Mucosa of stomach (tissue), 1 donor: Measurements from ENCODE around the gene GJB3.
A peak's percentile ranks its signal among the peaks of the same experiment; 100 is the strongest.
"Not testable (repeated sequence)": the region's sequence is repeated elsewhere in the genome, so short reads cannot be mapped to it uniquely, and the experiment has no call there.

Source experiments
- H3K27me3 ChIP-seq: one replicate; pipeline ENCODE4 v1.7.0; 2013; ENCODE audit warnings: mild to moderate bottlenecking, low read length; ENCODE audit not compliant: control insufficient read depth, insufficient read depth
- H3K36me3 ChIP-seq: one replicate; pipeline ENCODE4 v1.7.0; 2013; ENCODE audit warnings: low read length; ENCODE audit not compliant: control insufficient read depth, insufficient read depth
- H3K4me1 ChIP-seq: one replicate; pipeline ENCODE4 v1.7.0; 2013; ENCODE audit warnings: mild to moderate bottlenecking, low read length; ENCODE audit not compliant: control insufficient read depth, insufficient read depth
- H3K4me3 ChIP-seq: one replicate; pipeline ENCODE4 v1.7.0; 2013; ENCODE audit warnings: low read length
- H3K9ac ChIP-seq: one replicate; pipeline ENCODE4 v1.7.0; 2013; ENCODE audit warnings: mild to moderate bottlenecking, low read length, moderate library complexity
- H3K9me3 ChIP-seq: one replicate; pipeline ENCODE4 v1.7.0; 2013; ENCODE audit warnings: mild to moderate bottlenecking, low read length, moderate library complexity; ENCODE audit not compliant: control insufficient read depth
- donor health status: Pancreatic carcinoma.

The GJB3 gene

GRCh38 chr1:34781071-34781843 is at the start of gene GJB3:
Gene GJB3 (plus strand): TSS chr1:34781214. CDS start chr1:34784763, 3,549 bp downstream.
- H3K27me3 ChIP-seq, result peaks cover 23% of the 10 kb centered on the region
- H3K36me3 ChIP-seq, result no peaks in the 10 kb centered on the region
- peaks cover 38% of the 10 kb centered on the region for H3K4me1 ChIP-seq
- H3K9me3 ChIP-seq, result no peaks in the 10 kb centered on the region
- H3K4me3 ChIP-seq, result peak within 1 kb of the TSS; percentile 40
- H3K9ac ChIP-seq, result peak within 1 kb of the TSS; percentile 60

- H3K36me3 ChIP-seq, H3K9me3 ChIP-seq, H3K27me3 ChIP-seq, H3K9ac ChIP-seq, H3K4me1 ChIP-seq, H3K4me3 ChIP-seq: not testable (repeated sequence)
These were observed 48.2 kb upstream of the GJB3 start for GRCh38 chr1:34732831-34733230.

GRCh38 chr1:34736692-34737091 is 44.3 kb upstream of the GJB3 start:
- Histone ChIP-seq H3K9ac (no peak overlapping the region), H3K4me1 (no peaks in the 10 kb centered on the region), H3K27me3 (peaks cover 3% of the 10 kb centered on the region), H3K9me3 (no peaks in the 10 kb centered on the region), H3K36me3 (no peaks in the 10 kb centered on the region), H3K4me3 (no peak overlapping the region)

- H3K4me3 ChIP-seq, H3K36me3 ChIP-seq, H3K9me3 ChIP-seq, H3K4me1 ChIP-seq, H3K27me3 ChIP-seq, H3K9ac ChIP-seq: not testable (repeated sequence)
These were observed 43.8 kb upstream of the GJB3 start for GRCh38 chr1:34737236-34737635.

GRCh38 chr1:34739613-34740012 is 41.4 kb upstream of the GJB3 start:
- Histone ChIP-seq H3K4me1 (peaks cover 9% of the 10 kb centered on the region), H3K9ac (no peak overlapping the region), H3K4me3 (no peak overlapping the region), H3K36me3 (no peaks in the 10 kb centered on the region), H3K27me3 (peaks cover 11% of the 10 kb centered on the region), H3K9me3 (no peaks in the 10 kb centered on the region)

- Histone ChIP-seq H3K4me3 (no peak overlapping the region), H3K4me1 (peaks cover 9% of the 10 kb centered on the region), H3K9ac (no peak overlapping the region), H3K27me3 (peaks cover 11% of the 10 kb centered on the region), H3K9me3 (no peaks in the 10 kb centered on the region), H3K36me3 (no peaks in the 10 kb centered on the region)
These were observed 40.7 kb upstream of the GJB3 start for GRCh38 chr1:34740161-34740868.

- H3K9me3 ChIP-seq, result no peaks in the 10 kb centered on the region
- no peaks in the 10 kb centered on the region for H3K36me3 ChIP-seq
- H3K9ac ChIP-seq, result no peak overlapping the region
- H3K4me3 ChIP-seq, result no peak overlapping the region
- H3K27me3 ChIP-seq, result peaks cover 10% of the 10 kb centered on the region
- H3K4me1 ChIP-seq, result peaks cover 9% of the 10 kb centered on the region
These were observed 38.2 kb upstream of the GJB3 start for GRCh38 chr1:34742667-34743270.

GRCh38 chr1:34743775-34744174 is 37.2 kb upstream of the GJB3 start:
- Histone ChIP-seq H3K4me1 (peaks cover 9% of the 10 kb centered on the region), H3K4me3 (no peak overlapping the region), H3K27me3 (peaks cover 15% of the 10 kb centered on the region), H3K9me3 (no peaks in the 10 kb centered on the region), H3K9ac (no peak overlapping the region), H3K36me3 (no peaks in the 10 kb centered on the region)

- no peak overlapping the region for H3K4me3 ChIP-seq
- no peak overlapping the region for H3K9ac ChIP-seq
These were observed 36.2 kb upstream of the GJB3 start for GRCh38 chr1:34744851-34745250.

GRCh38 chr1:34745666-34746065 is 35.3 kb upstream of the GJB3 start:
- Histone ChIP-seq H3K4me1 (peaks cover 9% of the 10 kb centered on the region), H3K9me3 (no peaks in the 10 kb centered on the region), H3K4me3 (no peak overlapping the region), H3K9ac (no peak overlapping the region), H3K27me3 (peaks cover 15% of the 10 kb centered on the region), H3K36me3 (no peaks in the 10 kb centered on the region)

More at GRCh38 chr1:34744851-34745250, 36.2 kb upstream of the GJB3 start:
- H3K4me1 ChIP-seq, result peaks cover 9% of the 10 kb centered on the region
- peaks cover 15% of the 10 kb centered on the region for H3K27me3 ChIP-seq
- no peaks in the 10 kb centered on the region for H3K36me3 ChIP-seq
- no peaks in the 10 kb centered on the region for H3K9me3 ChIP-seq

- Histone ChIP-seq H3K4me3 (no peak overlapping the region), H3K27me3 (peaks cover 15% of the 10 kb centered on the region), H3K9ac (no peak overlapping the region), H3K4me1 (peaks cover 9% of the 10 kb centered on the region), H3K9me3 (no peaks in the 10 kb centered on the region), H3K36me3 (no peaks in the 10 kb centered on the region)
These were observed 34.9 kb upstream of the GJB3 start for GRCh38 chr1:34746101-34746500.
